Right ventricle myocardium inferior (tissue), 1 donor: ENCODE measurements around the gene DNAH8. TPM values are rescaled to one million over a fixed set of nuclear protein-coding genes. Genes with fewer than 3 reads are reported as not detected.

ENCODE experiments used
- ATAC-seq: fragments of 200-7000 bp; cut with Tn5 transposase; one replicate; pipeline ENCODE4 v1.9.1; 2020; ENCODE audit warnings: mild to moderate bottlenecking, moderate library complexity
- DNase-seq: peaks from one replicate; pipeline ENCODE4 v3.0.0; 2021; ENCODE audit errors: missing footprints
- intact Hi-C: fragments of 100-400 bp; cut with DNase I; formaldehyde crosslinking; loops from one replicate; pipeline ENCODE4 v1.11.0; 2022
- total RNA-seq: library from RNA; stranded (reverse); fragmentation: NEBNext Ultra II Directional; extraction: Animal tissue kit (Norgen Biotek cat#: 25700); gene quantifications from one replicate; pipeline ENCODE4 v1.2.1, GENCODE V29; 2021
- donor health status: DM: no; HTN: yes; CAD: no; lungs with severe emphysema.

The DNAH8 gene
- total RNA-seq, 1 donor from 2014 or later: not detected

DNA sequence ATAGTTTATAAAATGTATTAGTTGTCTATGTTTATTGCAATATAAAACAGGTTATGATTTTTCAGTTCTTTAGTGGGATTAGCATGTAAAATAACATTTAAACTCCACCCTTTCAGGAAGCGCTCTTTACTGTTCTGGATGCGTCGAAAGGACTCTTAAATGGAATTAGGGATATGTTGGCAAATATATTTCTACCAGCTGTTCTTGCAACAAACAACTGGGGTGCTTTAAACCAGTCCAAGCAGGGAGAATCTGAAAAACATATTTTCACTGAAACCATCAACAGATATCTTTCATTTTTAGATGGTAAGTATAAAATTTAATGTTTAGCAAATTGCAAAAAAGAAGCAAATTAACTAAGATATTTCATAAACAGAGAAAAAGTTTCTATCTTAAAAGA is 21.8 kb downstream of the DNAH8 start:
- intact Hi-C loops: no loop called here
- DNase-seq (no peak), ATAC-seq (no peak)

DNA sequence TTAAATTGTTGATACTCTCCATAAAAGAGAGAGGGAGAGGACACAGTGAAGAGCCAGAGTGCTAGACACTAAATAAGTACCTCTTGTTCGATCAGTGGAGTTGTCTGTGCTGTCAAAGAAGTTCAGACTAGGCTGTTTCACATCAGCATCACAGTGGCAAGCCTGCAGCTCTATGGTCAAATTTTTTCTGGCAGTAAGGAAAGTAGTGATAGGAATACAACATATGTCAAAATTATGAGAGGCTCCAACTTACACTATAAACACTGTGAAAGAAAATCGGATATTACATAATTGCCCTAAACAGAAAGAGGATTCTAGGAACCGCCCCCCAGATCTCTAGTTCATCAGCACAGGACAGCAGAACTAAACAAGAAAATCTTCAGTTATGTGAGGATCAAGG is 23.1 kb downstream of the DNAH8 start:
- intact Hi-C loops: no loop called here
- DNase-seq (no peak), ATAC-seq (no peak)

DNA sequence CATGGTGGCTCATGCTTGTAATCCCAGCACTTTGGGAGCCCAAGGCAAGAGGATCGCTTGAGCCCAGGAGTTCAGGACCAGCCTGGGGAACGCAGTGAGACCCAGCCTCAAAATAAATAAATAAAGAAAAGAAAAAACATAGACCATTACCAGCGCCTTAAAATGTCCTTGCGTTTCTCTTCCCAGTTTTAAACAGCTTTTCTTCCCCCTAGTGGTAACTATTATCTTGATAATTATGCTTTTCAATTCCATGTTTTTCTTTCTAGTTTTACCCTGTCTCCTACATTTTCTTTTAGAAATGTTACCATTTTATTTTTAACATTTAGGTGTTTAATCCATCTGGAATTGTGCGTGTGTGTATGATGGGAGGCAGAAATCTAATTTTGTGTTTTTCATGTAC is 24.4 kb downstream of the DNAH8 start:
- no peak for ATAC-seq
- no peak for DNase-seq
- intact Hi-C loops: no loop called here

GRCh38 chr6:38749473-38749872 is 34.4 kb downstream of the DNAH8 start:
- intact Hi-C loops: no loop called here
- ATAC-seq (no peak), DNase-seq (no peak)

DNA sequence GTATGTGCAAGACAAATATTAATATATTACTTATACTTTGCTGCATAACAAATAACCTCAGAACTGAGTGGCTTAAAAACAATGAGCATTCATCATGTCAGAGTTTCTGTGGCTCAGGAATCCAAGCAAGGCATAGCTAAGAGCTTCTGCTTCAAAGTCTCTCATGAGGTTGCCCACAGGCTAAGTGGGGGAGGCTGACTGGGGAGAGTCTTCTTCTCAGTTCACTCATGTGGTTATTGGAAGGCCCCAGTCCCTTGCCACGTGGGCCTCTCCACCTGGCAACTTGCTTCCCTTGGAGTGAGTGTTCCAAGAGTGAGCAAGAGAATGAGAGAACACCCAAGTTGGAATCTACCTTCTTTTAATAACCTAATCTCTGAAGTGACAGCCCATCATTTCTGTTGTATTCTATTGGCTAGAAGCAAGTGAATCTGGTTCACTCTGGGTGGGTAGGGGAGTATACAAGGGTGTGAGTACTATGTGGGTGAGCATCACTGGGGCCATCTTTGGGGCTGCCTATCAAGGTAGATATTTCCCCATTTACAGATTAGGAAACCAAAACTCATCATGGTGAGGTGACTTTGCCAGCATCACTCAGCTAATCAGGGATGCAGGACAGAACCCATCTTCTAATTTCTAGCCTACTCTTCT is 36.0 kb downstream of the DNAH8 start:
- intact Hi-C loops: no loop called here
- ATAC-seq (no peak), DNase-seq (no peak)

DNA sequence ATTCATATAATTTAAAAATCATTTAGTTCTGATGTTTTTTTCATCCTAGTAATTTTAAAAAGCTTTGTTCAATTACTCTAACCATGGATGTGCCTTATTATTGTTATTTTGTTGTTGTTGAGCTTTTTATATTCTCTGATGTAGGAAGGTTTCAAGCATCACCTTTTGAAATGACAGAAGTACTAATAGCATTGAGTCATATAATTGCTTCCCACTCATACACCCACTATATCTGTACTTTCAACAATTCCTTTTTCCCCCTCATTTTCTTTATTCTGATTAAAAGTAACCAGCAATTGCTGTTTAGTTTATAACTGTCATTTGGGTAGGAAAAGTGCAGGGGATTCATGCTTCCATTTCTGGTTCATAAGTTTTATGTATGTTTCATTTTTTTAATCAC is 38.6 kb downstream of the DNAH8 start:
- intact Hi-C loops: no loop called here
- ATAC-seq (no peak), DNase-seq (no peak)

GRCh38 chr6:38755207-38755606 is 40.1 kb downstream of the DNAH8 start:
- intact Hi-C loops: no loop called here
- DNase-seq (no peak), ATAC-seq (no peak)

DNA sequence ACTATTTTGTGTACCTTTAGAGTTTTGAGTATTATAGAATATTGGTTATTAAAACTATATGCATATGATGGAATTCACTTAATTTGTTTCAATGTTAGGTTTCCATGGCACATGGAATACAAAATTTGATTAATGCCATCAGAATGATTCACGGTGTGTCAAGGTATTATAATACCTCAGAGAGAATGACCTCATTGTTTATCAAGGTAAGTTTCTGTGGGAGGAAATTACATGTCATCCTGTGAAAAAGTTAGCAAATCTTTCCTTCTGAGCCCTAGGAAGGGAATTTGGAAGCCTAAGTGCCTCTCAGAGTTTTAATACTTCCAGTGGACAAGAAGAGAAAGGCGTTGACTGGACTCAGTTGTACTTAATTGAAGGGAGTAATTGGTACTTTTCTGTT is 40.8 kb downstream of the DNAH8 start:
- ATAC-seq: no peak
- intact Hi-C loops: no loop called here
- no peak for DNase-seq

GRCh38 chr6:38760097-38760496 is 45.0 kb downstream of the DNAH8 start:
- intact Hi-C loops: no loop called here
- DNase-seq: no peak
- no peak for ATAC-seq

- intact Hi-C loops: no loop called here
- ATAC-seq (no peak), DNase-seq (no peak)
These were observed 47.7 kb downstream of the DNAH8 start for GRCh38 chr6:38762848-38763247.

DNA sequence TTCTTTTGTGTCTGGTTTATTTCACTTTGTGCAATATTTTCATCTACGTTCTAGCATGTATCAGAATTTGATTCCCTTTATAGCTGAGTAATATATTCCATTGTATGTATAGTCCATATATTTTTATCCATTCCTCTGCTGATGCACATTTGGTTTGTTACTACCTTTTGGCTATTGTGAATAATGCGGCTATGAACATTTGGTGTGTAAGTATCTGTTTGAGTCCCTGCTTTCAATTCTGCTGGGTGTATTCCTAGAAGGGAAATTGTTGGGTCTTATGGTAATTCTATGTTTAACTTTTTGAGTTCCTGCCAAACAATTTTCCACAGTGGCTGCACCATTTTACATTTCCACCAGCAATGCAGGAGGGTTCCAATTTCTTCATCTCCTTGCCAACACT is 52.4 kb downstream of the DNAH8 start:
- DNase-seq: no peak
- no peak for ATAC-seq
- intact Hi-C loops: no loop called here

- DNase-seq: no peak
- ATAC-seq: no peak
- intact Hi-C loops: no loop called here
These were observed 58.2 kb downstream of the DNAH8 start for GRCh38 chr6:38773338-38773737.

GRCh38 chr6:38774929-38775707 is 60.0 kb downstream of the DNAH8 start:
- no peak for DNase-seq
- intact Hi-C loops: no loop called here
- no peak for ATAC-seq

DNA sequence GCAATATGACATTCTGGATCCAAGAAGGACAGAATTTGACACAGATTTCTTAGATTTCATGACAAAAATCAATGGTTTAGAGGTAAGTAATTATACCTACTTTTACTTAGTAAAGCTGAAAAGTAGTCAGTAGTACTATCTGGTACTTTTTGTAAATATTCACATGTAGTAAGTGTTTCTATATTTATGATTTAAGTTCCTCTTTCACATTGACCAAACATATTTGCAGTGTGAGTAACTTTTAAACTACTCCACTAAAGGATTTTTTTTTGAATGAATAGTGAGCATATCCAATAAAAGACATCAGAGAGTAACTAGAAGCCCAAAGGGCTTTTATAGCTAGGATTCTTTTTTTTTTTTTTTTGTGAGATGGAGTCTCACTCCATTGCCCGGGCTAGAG is 60.8 kb downstream of the DNAH8 start:
- intact Hi-C loops: no loop called here
- ATAC-seq (no peak), DNase-seq (no peak)

DNA sequence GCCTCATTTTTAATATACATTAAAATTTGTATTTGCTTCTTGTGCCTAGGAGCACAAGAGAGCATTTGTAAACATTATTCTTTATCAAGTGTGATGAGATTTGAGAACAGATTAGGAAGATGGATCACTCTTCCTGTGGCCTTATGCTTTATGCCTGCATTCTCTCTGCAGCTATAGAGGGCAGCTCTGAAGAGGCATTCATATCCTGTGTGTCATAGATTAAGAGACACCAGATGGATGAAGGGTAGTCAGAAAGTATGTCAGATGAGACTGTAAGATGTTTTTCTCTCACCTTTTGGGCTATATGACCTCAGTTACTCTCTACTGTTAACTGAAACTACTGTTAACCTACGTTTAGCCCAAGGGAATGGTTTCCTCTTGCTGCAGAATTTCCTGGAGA is 61.4 kb downstream of the DNAH8 start:
- ATAC-seq (no peak), DNase-seq (no peak)
- intact Hi-C loops: no loop called here

- ATAC-seq: no peak
- intact Hi-C loops: no loop called here
- DNase-seq: no peak
These were observed 64.4 kb downstream of the DNAH8 start for GRCh38 chr6:38779310-38780062.

GRCh38 chr6:38782616-38783015 is 67.5 kb downstream of the DNAH8 start:
- DNase-seq (no peak), ATAC-seq (no peak)
- intact Hi-C loops: no loop called here

DNA sequence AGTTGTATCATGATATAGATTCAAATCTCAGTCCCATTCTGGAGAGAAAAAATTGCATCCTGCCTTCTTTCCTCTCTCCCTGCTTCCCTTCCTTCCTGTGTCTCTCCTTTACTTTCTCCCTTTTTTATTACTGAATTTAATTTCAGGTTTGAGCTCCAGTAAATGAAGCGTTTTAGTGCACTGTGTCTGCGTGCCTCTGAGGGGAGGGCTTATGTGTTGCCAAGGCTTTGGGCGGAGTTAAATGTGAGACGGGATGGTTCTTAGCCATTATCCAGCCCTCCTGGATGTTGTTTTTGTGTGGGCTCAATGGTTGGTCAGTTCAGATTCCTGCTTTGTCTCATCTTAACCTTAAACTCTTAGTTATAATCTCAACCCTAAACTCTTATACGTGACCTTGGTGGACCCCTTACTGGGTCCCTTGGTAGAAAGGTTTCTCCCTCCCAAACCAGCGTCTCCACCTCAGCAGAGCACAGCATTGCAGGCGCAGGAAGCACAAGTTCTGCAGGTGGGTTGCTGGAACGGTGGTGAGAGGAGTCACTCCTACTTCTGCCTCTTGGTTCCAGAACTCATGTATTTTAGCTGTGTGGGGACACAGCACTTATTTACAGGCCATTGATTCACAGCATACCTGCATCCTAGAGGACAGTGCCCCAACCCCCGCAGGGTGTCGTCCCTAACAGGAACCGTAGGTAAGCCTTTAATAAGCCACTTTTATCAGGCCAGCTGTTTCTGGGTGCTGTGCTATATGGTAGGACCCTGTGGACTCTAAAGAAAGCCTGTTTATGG is 68.5 kb downstream of the DNAH8 start:
- intact Hi-C loops: no loop called here
- ATAC-seq: no peak
- DNase-seq: no peak

- no peak for ATAC-seq
- DNase-seq: no peak
- intact Hi-C loops: no loop called here
These were observed 69.6 kb downstream of the DNAH8 start for GRCh38 chr6:38784506-38785235.
